SK-N-SH treated with all-trans-retinoic acid at 6 μM for 48 hours (cell line): ENCODE results near the gene TBX5.

Experiments
- ATAC-seq: fragments of 200-7000 bp; cut with Tn5 transposase; 3 replicates; pipeline ENCODE4 v1.9.1; 2020; ENCODE audit warnings: mild to moderate bottlenecking, moderate library complexity
- ARNTL ChIP-seq: fragments of 450-650 bp; formaldehyde crosslinking; IDR thresholded peaks from 2 replicates; pipeline ENCODE4 v1.5.0; 2020; ENCODE audit warnings: low read depth, mild to moderate bottlenecking, moderate library complexity, borderline replicate concordance
- BACH2 ChIP-seq: fragments of 250-450 bp; sonication (Bioruptor Pico); IDR thresholded peaks from 2 replicates; pipeline ENCODE4 v1.9.0; 2021; ENCODE audit warnings: mild to moderate bottlenecking, borderline replicate concordance
- CREB5 ChIP-seq: fragments of 250-450 bp; sonication (Bioruptor Pico); IDR thresholded peaks from 2 replicates; pipeline ENCODE4 v1.5.1; 2020; ENCODE audit warnings: low read depth, mild to moderate bottlenecking, moderate library complexity
- CSDC2 ChIP-seq: fragments of 250-450 bp; sonication (Bioruptor Pico); IDR thresholded peaks from 2 replicates; pipeline ENCODE4 v1.5.0; 2020; ENCODE audit warnings: mild to moderate bottlenecking, moderate library complexity
- CSRNP3 ChIP-seq: fragments of 250-450 bp; sonication (Bioruptor Pico); IDR thresholded peaks from 2 replicates; pipeline ENCODE4 v1.5.1; 2021; ENCODE audit warnings: mild to moderate bottlenecking, moderate library complexity
- ESRRG ChIP-seq: fragments of 250-450 bp; sonication (Bioruptor Pico); IDR thresholded peaks from 2 replicates; pipeline ENCODE4 v1.6.1; 2021; ENCODE audit warnings: mild to moderate bottlenecking
- GLIS3 ChIP-seq: fragments of 250-450 bp; sonication (Bioruptor Pico); IDR thresholded peaks from 2 replicates; pipeline ENCODE4 v1.5.0; 2020; ENCODE audit warnings: mild to moderate bottlenecking, moderate library complexity
- ISL1 ChIP-seq: fragments of 250-450 bp; sonication (Bioruptor Pico); IDR thresholded peaks from 2 replicates; pipeline ENCODE4 v2.1.2; 2022; ENCODE audit warnings: mild to moderate bottlenecking, moderate library complexity
- OSR1 ChIP-seq: fragments of 250-450 bp; sonication (Bioruptor Pico); IDR thresholded peaks from 2 replicates; pipeline ENCODE4 v1.8.0; 2022; ENCODE audit warnings: moderate library complexity, mild to moderate bottlenecking, inconsistent platforms
- PATZ1 ChIP-seq: fragments of 250-450 bp; sonication (Bioruptor Pico); IDR thresholded peaks from 2 replicates; pipeline ENCODE4 v1.8.0; 2020; ENCODE audit warnings: mild to moderate bottlenecking, moderate library complexity, borderline replicate concordance
- PPARA ChIP-seq: fragments of 250-450 bp; sonication (Bioruptor Pico); IDR thresholded peaks from 2 replicates; pipeline ENCODE4 v1.5.0; 2020; ENCODE audit warnings: mild to moderate bottlenecking, borderline replicate concordance
- RARB ChIP-seq: fragments of 250-450 bp; sonication (Bioruptor Pico); IDR thresholded peaks from 2 replicates; pipeline ENCODE4 v1.8.0; 2021; ENCODE audit warnings: mild to moderate bottlenecking, moderate library complexity
- SNAI2 ChIP-seq: fragments of 250-450 bp; sonication (Bioruptor Pico); IDR thresholded peaks from 2 replicates; pipeline ENCODE4 v1.5.0; 2020; ENCODE audit warnings: mild to moderate bottlenecking, moderate library complexity
- TOX ChIP-seq: fragments of 250-450 bp; sonication (Bioruptor Pico); IDR thresholded peaks from 2 replicates; pipeline ENCODE4 v1.8.0; 2021; ENCODE audit warnings: mild to moderate bottlenecking, moderate library complexity, borderline replicate concordance
- ZC3H10 ChIP-seq: fragments of 250-450 bp; sonication (Bioruptor Pico); IDR thresholded peaks from 2 replicates; pipeline ENCODE4 v1.5.1; 2021; ENCODE audit warnings: mild to moderate bottlenecking, moderate library complexity
- ZFP3 ChIP-seq: fragments of 250-450 bp; sonication (Bioruptor Pico); IDR thresholded peaks from 2 replicates; pipeline ENCODE4 v1.5.0; 2020; ENCODE audit warnings: mild to moderate bottlenecking, moderate library complexity
- ZFP30 ChIP-seq: fragments of 450-650 bp; formaldehyde crosslinking; IDR thresholded peaks from 2 replicates; pipeline ENCODE4 v1.5.0; 2022; ENCODE audit warnings: mild to moderate bottlenecking, moderate library complexity
- ZNF565 ChIP-seq: fragments of 450-650 bp; formaldehyde crosslinking; conservative IDR thresholded peaks from 2 replicates; pipeline ENCODE4 v1.5.0; 2020; ENCODE audit warnings: low read depth, mild to moderate bottlenecking, moderate library complexity
- ZNF70 ChIP-seq: fragments of 450-650 bp; formaldehyde crosslinking; IDR thresholded peaks from 2 replicates; pipeline ENCODE4 v1.5.0; 2020; ENCODE audit warnings: mild to moderate bottlenecking, moderate library complexity
- ZNF8 ChIP-seq: fragments of 450-650 bp; formaldehyde crosslinking; IDR thresholded peaks from 2 replicates; pipeline ENCODE4 v1.5.0; 2020; ENCODE audit warnings: mild to moderate bottlenecking, moderate library complexity
- TF ChIP-seq, protein P1 (sequence below): fragments of 250-450 bp; sonication (Bioruptor Pico); IDR thresholded peaks from 2 replicates; pipeline ENCODE4 v1.5.0; 2020; ENCODE audit warnings: mild to moderate bottlenecking, moderate library complexity
- TF ChIP-seq, protein P2 (sequence below): fragments of 250-450 bp; sonication (Bioruptor Pico); IDR thresholded peaks from 2 replicates; pipeline ENCODE4 v1.8.0; 2021; ENCODE audit warnings: low read depth, mild to moderate bottlenecking, moderate library complexity, borderline replicate concordance

TBX5 gene

GRCh38 chr12:114406316-114406983 lies 506 bp upstream of the TBX5 start:
- no peak for TF ChIP-seq ZFP30 (CRISPR knock-in tag)
- no peak for TF ChIP-seq ZNF8 (CRISPR knock-in tag)
- TF ChIP-seq SNAI2 (CRISPR knock-in tag) = no peak
- no peak for TF ChIP-seq BACH2 (CRISPR knock-in tag)
- TF ChIP-seq, protein P1, sequence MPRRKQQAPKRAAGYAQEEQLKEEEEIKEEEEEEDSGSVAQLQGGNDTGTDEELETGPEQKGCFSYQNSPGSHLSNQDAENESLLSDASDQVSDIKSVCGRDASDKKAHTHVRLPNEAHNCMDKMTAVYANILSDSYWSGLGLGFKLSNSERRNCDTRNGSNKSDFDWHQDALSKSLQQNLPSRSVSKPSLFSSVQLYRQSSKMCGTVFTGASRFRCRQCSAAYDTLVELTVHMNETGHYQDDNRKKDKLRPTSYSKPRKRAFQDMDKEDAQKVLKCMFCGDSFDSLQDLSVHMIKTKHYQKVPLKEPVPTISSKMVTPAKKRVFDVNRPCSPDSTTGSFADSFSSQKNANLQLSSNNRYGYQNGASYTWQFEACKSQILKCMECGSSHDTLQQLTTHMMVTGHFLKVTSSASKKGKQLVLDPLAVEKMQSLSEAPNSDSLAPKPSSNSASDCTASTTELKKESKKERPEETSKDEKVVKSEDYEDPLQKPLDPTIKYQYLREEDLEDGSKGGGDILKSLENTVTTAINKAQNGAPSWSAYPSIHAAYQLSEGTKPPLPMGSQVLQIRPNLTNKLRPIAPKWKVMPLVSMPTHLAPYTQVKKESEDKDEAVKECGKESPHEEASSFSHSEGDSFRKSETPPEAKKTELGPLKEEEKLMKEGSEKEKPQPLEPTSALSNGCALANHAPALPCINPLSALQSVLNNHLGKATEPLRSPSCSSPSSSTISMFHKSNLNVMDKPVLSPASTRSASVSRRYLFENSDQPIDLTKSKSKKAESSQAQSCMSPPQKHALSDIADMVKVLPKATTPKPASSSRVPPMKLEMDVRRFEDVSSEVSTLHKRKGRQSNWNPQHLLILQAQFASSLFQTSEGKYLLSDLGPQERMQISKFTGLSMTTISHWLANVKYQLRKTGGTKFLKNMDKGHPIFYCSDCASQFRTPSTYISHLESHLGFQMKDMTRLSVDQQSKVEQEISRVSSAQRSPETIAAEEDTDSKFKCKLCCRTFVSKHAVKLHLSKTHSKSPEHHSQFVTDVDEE = no peak
- no peak for TF ChIP-seq ARNTL (CRISPR knock-in tag)
- no peak for TF ChIP-seq ZNF565 (CRISPR knock-in tag)
- no peak for TF ChIP-seq ZC3H10 (CRISPR knock-in tag)
- TF ChIP-seq ISL1 (CRISPR knock-in tag) = no peak
- TF ChIP-seq OSR1 = no peak
- TF ChIP-seq GLIS3 (CRISPR knock-in tag) = no peak
- TF ChIP-seq CREB5 = no peak
- TF ChIP-seq PPARA (CRISPR knock-in tag) = no peak
- TF ChIP-seq CSDC2 = no peak
- no peak for TF ChIP-seq ESRRG (CRISPR knock-in tag)
- TF ChIP-seq, protein P2, sequence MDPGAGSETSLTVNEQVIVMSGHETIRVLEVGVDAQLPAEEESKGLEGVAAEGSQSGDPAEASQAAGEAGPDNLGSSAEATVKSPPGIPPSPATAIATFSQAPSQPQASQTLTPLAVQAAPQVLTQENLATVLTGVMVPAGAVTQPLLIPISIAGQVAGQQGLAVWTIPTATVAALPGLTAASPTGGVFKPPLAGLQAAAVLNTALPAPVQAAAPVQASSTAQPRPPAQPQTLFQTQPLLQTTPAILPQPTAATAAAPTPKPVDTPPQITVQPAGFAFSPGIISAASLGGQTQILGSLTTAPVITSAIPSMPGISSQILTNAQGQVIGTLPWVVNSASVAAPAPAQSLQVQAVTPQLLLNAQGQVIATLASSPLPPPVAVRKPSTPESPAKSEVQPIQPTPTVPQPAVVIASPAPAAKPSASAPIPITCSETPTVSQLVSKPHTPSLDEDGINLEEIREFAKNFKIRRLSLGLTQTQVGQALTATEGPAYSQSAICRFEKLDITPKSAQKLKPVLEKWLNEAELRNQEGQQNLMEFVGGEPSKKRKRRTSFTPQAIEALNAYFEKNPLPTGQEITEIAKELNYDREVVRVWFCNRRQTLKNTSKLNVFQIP (CRISPR knock-in tag) = no peak
- TF ChIP-seq TOX (CRISPR knock-in tag) = no peak
- no peak for TF ChIP-seq RARB (CRISPR knock-in tag)
- no peak for ATAC-seq

DNA sequence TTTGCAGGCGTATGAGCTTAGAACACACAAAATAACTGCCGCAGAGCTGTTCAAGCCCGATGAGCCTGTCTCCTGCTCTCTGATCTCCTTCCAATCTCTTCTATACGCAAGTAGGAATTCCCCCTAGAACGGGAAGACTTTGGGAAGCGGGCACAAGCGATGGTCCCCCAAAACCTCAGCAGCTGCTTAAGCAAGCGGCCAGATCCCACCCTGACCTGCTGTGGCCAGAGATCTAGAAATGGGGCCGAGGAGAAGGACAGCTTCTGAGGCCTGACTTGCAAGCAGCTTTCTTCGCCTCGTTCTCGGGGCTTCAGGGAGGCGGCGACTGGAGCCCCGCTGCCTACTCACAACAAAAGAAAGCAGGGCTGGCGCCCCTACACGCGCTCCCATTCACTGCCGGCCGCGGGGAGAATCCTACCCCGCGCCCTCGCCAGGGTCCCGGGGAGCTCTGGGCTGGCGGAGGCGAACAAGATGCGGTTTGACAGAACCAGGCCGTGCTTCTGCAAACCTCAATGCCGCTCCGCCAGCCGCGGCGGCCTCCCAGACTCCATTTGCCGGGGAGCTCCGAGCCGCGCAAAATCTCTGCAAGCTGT lies 922 bp downstream of the TBX5 start:
- ATAC-seq = no peak
- TF ChIP-seq ZC3H10 (CRISPR knock-in tag) = no peak
- TF ChIP-seq ZNF8 (CRISPR knock-in tag) = no peak
- no peak for TF ChIP-seq RARB (CRISPR knock-in tag)
- no peak for TF ChIP-seq BACH2 (CRISPR knock-in tag)
- no peak for TF ChIP-seq ARNTL (CRISPR knock-in tag)
- TF ChIP-seq CSRNP3 = no peak
- no peak for TF ChIP-seq ISL1 (CRISPR knock-in tag)
- TF ChIP-seq ZFP3 (CRISPR knock-in tag) = no peak
- no peak for TF ChIP-seq CREB5
- no peak for TF ChIP-seq TOX (CRISPR knock-in tag)
- TF ChIP-seq, protein P2 (CRISPR knock-in tag) = no peak
- no peak for TF ChIP-seq ZNF565 (CRISPR knock-in tag)
- TF ChIP-seq PPARA (CRISPR knock-in tag) = no peak
- TF ChIP-seq ZNF70 = no peak
- no peak for TF ChIP-seq GLIS3 (CRISPR knock-in tag)
- TF ChIP-seq, protein P1 = no peak
- TF ChIP-seq OSR1 = no peak
- TF ChIP-seq PATZ1 (CRISPR knock-in tag) = no peak
